ENCODE measurements around the gene POLR3E.

Gene POLR3E

GRCh38 chr16:22270525-22270924 is 26.7 kb upstream of the POLR3E start:
- H3K27ac ChIP-seq (ENCODE audit: low read depth, low read length) = no peak overlapping the region
- H3K9me2 ChIP-seq (replicated peaks; ENCODE audit: control insufficient read depth, low read length) = no peaks in the 10 kb centered on the region
- H4K20me1 ChIP-seq (ENCODE audit: control insufficient read depth, insufficient read depth, low read depth, low read length) = no peaks in the 10 kb centered on the region
- H3K36me3 ChIP-seq (ENCODE audit: control insufficient read depth, low read length) = peaks cover 3% of the 10 kb centered on the region; the same call in 1 of the 2 replicates
- TF ChIP-seq EZH2phosphoT487 (IDR thresholded peaks at IDR 0.05; ENCODE audit: borderline replicate concordance, low read length) = no peak
- TF ChIP-seq, protein P1, sequence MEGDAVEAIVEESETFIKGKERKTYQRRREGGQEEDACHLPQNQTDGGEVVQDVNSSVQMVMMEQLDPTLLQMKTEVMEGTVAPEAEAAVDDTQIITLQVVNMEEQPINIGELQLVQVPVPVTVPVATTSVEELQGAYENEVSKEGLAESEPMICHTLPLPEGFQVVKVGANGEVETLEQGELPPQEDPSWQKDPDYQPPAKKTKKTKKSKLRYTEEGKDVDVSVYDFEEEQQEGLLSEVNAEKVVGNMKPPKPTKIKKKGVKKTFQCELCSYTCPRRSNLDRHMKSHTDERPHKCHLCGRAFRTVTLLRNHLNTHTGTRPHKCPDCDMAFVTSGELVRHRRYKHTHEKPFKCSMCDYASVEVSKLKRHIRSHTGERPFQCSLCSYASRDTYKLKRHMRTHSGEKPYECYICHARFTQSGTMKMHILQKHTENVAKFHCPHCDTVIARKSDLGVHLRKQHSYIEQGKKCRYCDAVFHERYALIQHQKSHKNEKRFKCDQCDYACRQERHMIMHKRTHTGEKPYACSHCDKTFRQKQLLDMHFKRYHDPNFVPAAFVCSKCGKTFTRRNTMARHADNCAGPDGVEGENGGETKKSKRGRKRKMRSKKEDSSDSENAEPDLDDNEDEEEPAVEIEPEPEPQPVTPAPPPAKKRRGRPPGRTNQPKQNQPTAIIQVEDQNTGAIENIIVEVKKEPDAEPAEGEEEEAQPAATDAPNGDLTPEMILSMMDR (IDR thresholded peaks at IDR 0.05; ENCODE audit: low read depth, low read length, poor library complexity, severe bottlenecking) = no peak
- H3K27me3 ChIP-seq (ENCODE audit: control insufficient read depth, low read length) = no peaks in the 10 kb centered on the region
- no peak overlapping the region for H3K4me2 ChIP-seq (ENCODE audit: low read length)
- no peaks in the 10 kb centered on the region for H3K79me2 ChIP-seq (ENCODE audit: control insufficient read depth, low read length)
- H3K4me3 ChIP-seq (ENCODE audit: low read length) = no peak overlapping the region
- H3K4me1 ChIP-seq (ENCODE audit: control insufficient read depth, low read length) = no peaks in the 10 kb centered on the region
- H3K9me3 ChIP-seq (ENCODE audit: control insufficient read depth, insufficient read depth, low read length) = no peaks in the 10 kb centered on the region
- H3F3A ChIP-seq (ENCODE audit: control insufficient read depth, insufficient read depth) = no peaks in the 10 kb centered on the region

DNA sequence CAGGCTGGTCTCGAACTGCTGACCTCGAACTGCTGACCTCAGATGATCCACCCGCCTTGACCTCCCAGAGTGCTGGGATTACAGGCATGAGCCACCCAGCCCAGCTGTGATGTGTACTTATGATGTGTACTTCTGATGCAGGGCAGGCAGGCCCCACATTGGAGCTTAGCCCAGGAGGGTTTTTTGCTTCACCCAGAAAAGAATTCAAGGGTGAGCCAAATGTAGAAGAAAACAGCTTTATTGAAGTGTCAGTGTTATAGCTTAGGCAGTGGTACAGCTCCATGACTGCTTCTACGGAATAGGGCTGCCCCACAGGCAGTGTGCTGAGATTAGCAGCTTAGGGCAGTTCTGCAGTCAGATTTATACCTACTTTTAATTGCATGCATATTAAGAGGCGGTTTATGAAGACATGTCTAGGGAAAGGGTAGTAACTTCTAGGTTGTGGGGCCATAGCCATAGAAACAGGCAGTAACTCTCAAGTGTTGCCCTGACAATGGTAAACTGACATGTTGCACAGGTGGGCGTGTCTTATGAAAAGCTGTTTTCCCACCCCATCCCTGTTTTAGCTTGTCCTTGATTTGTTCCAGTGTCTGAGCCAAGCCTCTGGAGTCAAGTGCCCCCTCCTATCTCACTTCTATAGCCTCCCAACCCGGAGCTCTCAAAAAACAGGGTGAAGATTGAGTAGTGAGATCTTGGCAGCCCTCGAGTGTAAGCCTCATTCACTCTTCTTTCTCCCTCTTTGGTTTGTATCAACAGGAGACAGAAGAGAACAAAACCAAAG is 24.1 kb upstream of the POLR3E start:
- Histone ChIP-seq H3K9me3 (ENCODE audit: control insufficient read depth, insufficient read depth, low read length) (no peaks in the 10 kb centered on the region), H3K79me2 (ENCODE audit: control insufficient read depth, low read length) (no peaks in the 10 kb centered on the region), H4K20me1 (ENCODE audit: control insufficient read depth, insufficient read depth, low read depth, low read length) (no peaks in the 10 kb centered on the region), H3K27ac (ENCODE audit: low read depth, low read length) (no peak overlapping the region), H3F3A (ENCODE audit: control insufficient read depth, insufficient read depth) (no peaks in the 10 kb centered on the region), H3K36me3 (ENCODE audit: control insufficient read depth, low read length) (peaks cover 3% of the 10 kb centered on the region; the same call in 1 of the 2 replicates), H3K9me2 (replicated peaks; ENCODE audit: control insufficient read depth, low read length) (no peaks in the 10 kb centered on the region), H3K4me1 (ENCODE audit: control insufficient read depth, low read length) (no peaks in the 10 kb centered on the region), H3K4me3 (ENCODE audit: low read length) (no peak overlapping the region), H3K27me3 (ENCODE audit: control insufficient read depth, low read length) (no peaks in the 10 kb centered on the region), H3K4me2 (ENCODE audit: low read length) (no peak overlapping the region)
- TF ChIP-seq, protein P1 (IDR thresholded peaks at IDR 0.05; ENCODE audit: low read depth, low read length, poor library complexity, severe bottlenecking) = no peak
- TF ChIP-seq EZH2phosphoT487 (IDR thresholded peaks at IDR 0.05; ENCODE audit: borderline replicate concordance, low read length) = no peak

DNA sequence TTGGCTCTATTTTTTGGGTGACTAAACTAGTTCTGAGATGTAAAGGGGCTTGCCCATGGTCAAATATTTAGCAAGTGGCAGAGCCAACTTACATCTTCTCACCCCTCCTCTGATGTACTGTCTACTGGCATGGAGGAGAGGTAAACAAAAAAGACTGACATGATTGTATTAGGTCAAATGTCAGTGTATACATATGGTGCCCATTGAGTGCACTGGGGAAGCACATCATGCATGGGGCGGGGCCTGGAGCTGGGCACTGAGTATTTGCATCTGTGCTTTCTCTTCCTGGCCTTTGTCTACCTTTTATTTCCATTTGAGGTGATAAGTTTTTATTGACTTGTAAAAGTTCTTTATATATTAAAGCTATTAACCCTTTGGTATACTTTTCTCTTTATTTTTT is 22.3 kb upstream of the POLR3E start:
- H3K27ac ChIP-seq (ENCODE audit: low read depth, low read length) = no peak overlapping the region
- H3K4me1 ChIP-seq (ENCODE audit: control insufficient read depth, low read length) = no peaks in the 10 kb centered on the region
- no peaks in the 10 kb centered on the region for H3K9me3 ChIP-seq (ENCODE audit: control insufficient read depth, insufficient read depth, low read length)
- H3K4me2 ChIP-seq (ENCODE audit: low read length) = no peak overlapping the region
- peaks cover 3% of the 10 kb centered on the region; the same call in 1 of the 2 replicates for H3K36me3 ChIP-seq (ENCODE audit: control insufficient read depth, low read length)
- H3F3A ChIP-seq (ENCODE audit: control insufficient read depth, insufficient read depth) = no peaks in the 10 kb centered on the region
- no peaks in the 10 kb centered on the region for H4K20me1 ChIP-seq (ENCODE audit: control insufficient read depth, insufficient read depth, low read depth, low read length)
- H3K27me3 ChIP-seq (ENCODE audit: control insufficient read depth, low read length) = no peaks in the 10 kb centered on the region
- no peaks in the 10 kb centered on the region for H3K9me2 ChIP-seq (replicated peaks; ENCODE audit: control insufficient read depth, low read length)
- no peak overlapping the region for H3K4me3 ChIP-seq (ENCODE audit: low read length)
- H3K79me2 ChIP-seq (ENCODE audit: control insufficient read depth, low read length) = no peaks in the 10 kb centered on the region
- TF ChIP-seq, protein P1 (IDR thresholded peaks at IDR 0.05; ENCODE audit: low read depth, low read length, poor library complexity, severe bottlenecking) = no peak
- TF ChIP-seq EZH2phosphoT487 (IDR thresholded peaks at IDR 0.05; ENCODE audit: borderline replicate concordance, low read length) = no peak

Data from DOHH2 (cell line).